Activated B cell treated with CpG ODN at 0.5 μM for 24 hours (primary cell): Measurements from ENCODE around the gene PCDHGB7. TPM values are rescaled to one million over a fixed set of nuclear protein-coding genes. Genes with fewer than 3 reads are reported as not detected.

ENCODE experiments used
- ATAC-seq: fragments of 200-7000 bp; cut with Tn5 transposase; one replicate; pipeline ENCODE4 v1.10.0; 2021; ENCODE audit warnings: low read depth, mild to moderate bottlenecking, moderate library complexity
- CTCF ChIA-PET: fragments of 350-600 bp; sonication (Branson Sonifier 250); formaldehyde crosslinking; loops from one replicate; lab custom pipeline; 2021; ENCODE audit warnings: antibody characterized with exemption; lab: Charles Lee
- POLR2A ChIA-PET: fragments of 350-600 bp; sonication (Branson Sonifier 250); formaldehyde crosslinking; loops from one replicate; lab custom pipeline; 2021; ENCODE audit warnings: antibody characterized with exemption; lab: Charles Lee
- DNase-seq: peaks from one replicate; pipeline ENCODE4 v3.0.0; 2022
- H3K27ac Mint-ChIP-seq: one replicate; pipeline ENCODE4 v1.8.0; 2020; ENCODE audit warnings: mixed read lengths
- H3K27me3 Mint-ChIP-seq: one replicate; pipeline ENCODE4 v1.8.0; 2021; ENCODE audit warnings: mixed read lengths
- H3K36me3 Mint-ChIP-seq: one replicate; pipeline ENCODE4 v1.8.0; 2021; ENCODE audit warnings: low read depth, mixed read lengths
- H3K4me1 Mint-ChIP-seq: one replicate; pipeline ENCODE4 v1.8.0; 2021; ENCODE audit warnings: mixed read lengths
- H3K4me3 Mint-ChIP-seq: one replicate; pipeline ENCODE4 v1.8.0; 2020; ENCODE audit warnings: mild to moderate bottlenecking, mixed read lengths
- H3K9me3 Mint-ChIP-seq: one replicate; pipeline ENCODE4 v1.8.0; 2020; ENCODE audit warnings: mixed read lengths
- intact Hi-C: fragments of 100-400 bp; cut with micrococcal nuclease; formaldehyde crosslinking; loops from one replicate; pipeline ENCODE4 v1.15.1; 2024
- total RNA-seq: library from RNA; stranded (reverse); gene quantifications from 2 replicates; pipeline ENCODE4 v1.2.3, GENCODE V29; 2022
- TF ChIP-seq, protein P1 (sequence below): fragments of 200-600 bp; IDR thresholded peaks from one replicate; pipeline ENCODE4 v1.8.0; 2022; ENCODE audit warnings: antibody characterized with exemption, mild to moderate bottlenecking

The PCDHGB7 gene
- total RNA-seq, 1 donor from 2014 or later: 1.2 TPM

DNA sequence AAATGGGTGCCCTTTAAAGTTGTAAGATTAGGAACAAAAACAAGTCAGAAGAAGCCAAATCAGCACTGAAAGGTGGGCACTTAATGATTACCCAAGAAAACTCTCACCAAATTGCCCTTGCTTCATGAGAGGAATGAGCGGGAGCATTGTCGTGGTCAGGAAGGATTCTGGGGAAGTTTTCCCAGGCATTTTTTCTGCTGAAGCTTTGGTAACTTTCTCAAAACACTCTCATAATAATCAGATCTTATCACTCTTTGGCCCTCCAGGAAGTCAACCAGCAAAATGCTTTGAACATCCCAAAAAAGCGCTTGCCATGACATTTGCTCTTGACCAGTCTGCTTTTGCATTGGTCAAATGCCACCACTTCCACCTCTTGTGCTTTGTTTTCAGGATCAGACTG lies 47.9 kb downstream of the PCDHGB7 start:
- TF ChIP-seq, protein P1, sequence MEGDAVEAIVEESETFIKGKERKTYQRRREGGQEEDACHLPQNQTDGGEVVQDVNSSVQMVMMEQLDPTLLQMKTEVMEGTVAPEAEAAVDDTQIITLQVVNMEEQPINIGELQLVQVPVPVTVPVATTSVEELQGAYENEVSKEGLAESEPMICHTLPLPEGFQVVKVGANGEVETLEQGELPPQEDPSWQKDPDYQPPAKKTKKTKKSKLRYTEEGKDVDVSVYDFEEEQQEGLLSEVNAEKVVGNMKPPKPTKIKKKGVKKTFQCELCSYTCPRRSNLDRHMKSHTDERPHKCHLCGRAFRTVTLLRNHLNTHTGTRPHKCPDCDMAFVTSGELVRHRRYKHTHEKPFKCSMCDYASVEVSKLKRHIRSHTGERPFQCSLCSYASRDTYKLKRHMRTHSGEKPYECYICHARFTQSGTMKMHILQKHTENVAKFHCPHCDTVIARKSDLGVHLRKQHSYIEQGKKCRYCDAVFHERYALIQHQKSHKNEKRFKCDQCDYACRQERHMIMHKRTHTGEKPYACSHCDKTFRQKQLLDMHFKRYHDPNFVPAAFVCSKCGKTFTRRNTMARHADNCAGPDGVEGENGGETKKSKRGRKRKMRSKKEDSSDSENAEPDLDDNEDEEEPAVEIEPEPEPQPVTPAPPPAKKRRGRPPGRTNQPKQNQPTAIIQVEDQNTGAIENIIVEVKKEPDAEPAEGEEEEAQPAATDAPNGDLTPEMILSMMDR: no peak
- POLR2A ChIA-PET: no interaction called here
- no peak overlapping the region for H3K27ac Mint-ChIP-seq
- no peaks in the 10 kb centered on the region for H3K4me1 Mint-ChIP-seq
- H3K9me3 Mint-ChIP-seq: peaks cover 2% of the 10 kb centered on the region
- ATAC-seq (no peak), DNase-seq (no peak)
- no peaks in the 10 kb centered on the region for H3K36me3 Mint-ChIP-seq
- H3K27me3 Mint-ChIP-seq: peaks cover 3% of the 10 kb centered on the region
- H3K4me3 Mint-ChIP-seq: no peak overlapping the region
- CTCF ChIA-PET: interaction anchor here (0.9 to 1.1 kb wide), 2 partner anchors 10 to 13 kb away, joined by 4 read pairs; partner anchors contain the start of gene PCDHGC3
- intact Hi-C loops: no loop called here

Other genes with a start within 250 kb of the PCDHGB7 start
- gene PCDHB7, start 245.0 kb upstream of the PCDHGB7 start, total RNA-seq: not detected in 2 replicates
- gene PCDHB8, start 239.9 kb upstream of the PCDHGB7 start, total RNA-seq: not detected in 2 replicates
- not detected in 2 replicates for gene PCDHB16, start 235.3 kb upstream of the PCDHGB7 start, total RNA-seq
- gene PCDHB9, start 230.5 kb upstream of the PCDHGB7 start, total RNA-seq: 0.27 and 0.29 TPM in 2 replicates
- gene PCDHB10, start 225.3 kb upstream of the PCDHGB7 start, total RNA-seq: 0.07 TPM in 1 of 2 replicates, not detected in the other
- gene PCDHB11, start 218.1 kb upstream of the PCDHGB7 start, total RNA-seq: not detected in 2 replicates
- not detected in 2 replicates for gene PCDHB12, start 209.0 kb upstream of the PCDHGB7 start, total RNA-seq
- 0.07 and 0.09 TPM in 2 replicates for gene PCDHB13, start 203.8 kb upstream of the PCDHGB7 start, total RNA-seq
- 0.11 TPM in 1 of 2 replicates, not detected in the other for gene PCDHB14, start 194.3 kb upstream of the PCDHGB7 start, total RNA-seq
- not detected in 2 replicates for gene PCDHB15, start 172.3 kb upstream of the PCDHGB7 start, total RNA-seq
- gene SLC25A2, start 113.6 kb upstream of the PCDHGB7 start, total RNA-seq: 2.6 and 3.9 TPM in 2 replicates
- gene TAF7, start 96.9 kb upstream of the PCDHGB7 start, total RNA-seq: 86.7 and 87.3 TPM in 2 replicates
- 0.20 and 0.29 TPM in 2 replicates for gene PCDHGA1, start 87.2 kb upstream of the PCDHGB7 start, total RNA-seq
- 0.09 and 0.15 TPM in 2 replicates for gene PCDHGA2, start 78.9 kb upstream of the PCDHGB7 start, total RNA-seq
- gene PCDHGA3, start 73.8 kb upstream of the PCDHGB7 start, total RNA-seq: 0.20 and 0.51 TPM in 2 replicates
- 0.37 and 0.44 TPM in 2 replicates for gene PCDHGB1, start 67.6 kb upstream of the PCDHGB7 start, total RNA-seq
- gene PCDHGA4, start 62.7 kb upstream of the PCDHGB7 start, total RNA-seq: 0.34 and 0.75 TPM in 2 replicates
- 2.2 and 2.6 TPM in 2 replicates for gene PCDHGB2, start 57.7 kb upstream of the PCDHGB7 start, total RNA-seq
- 1.1 and 1.2 TPM in 2 replicates for gene PCDHGA5, start 53.5 kb upstream of the PCDHGB7 start, total RNA-seq
- 2.0 and 2.6 TPM in 2 replicates for gene PCDHGB3, start 47.4 kb upstream of the PCDHGB7 start, total RNA-seq
- gene PCDHGA6, start 43.8 kb upstream of the PCDHGB7 start, total RNA-seq: 1.8 and 2.3 TPM in 2 replicates
- 1.3 and 1.6 TPM in 2 replicates for gene PCDHGA7, start 34.9 kb upstream of the PCDHGB7 start, total RNA-seq
- gene PCDHGB4, start 30.0 kb upstream of the PCDHGB7 start, total RNA-seq: 0.91 and 1.2 TPM in 2 replicates
- 0.54 and 0.69 TPM in 2 replicates for gene PCDHGA8, start 25.0 kb upstream of the PCDHGB7 start, total RNA-seq
- gene PCDHGB5, start 19.7 kb upstream of the PCDHGB7 start, total RNA-seq: 1.8 and 2.7 TPM in 2 replicates
- 1.1 and 1.3 TPM in 2 replicates for gene PCDHGA9, start 14.9 kb upstream of the PCDHGB7 start, total RNA-seq
- 1.2 and 1.6 TPM in 2 replicates for gene PCDHGB6, start 9.7 kb upstream of the PCDHGB7 start, total RNA-seq
- 1.2 and 1.3 TPM in 2 replicates for gene PCDHGA10, start 4.7 kb upstream of the PCDHGB7 start, total RNA-seq
- 0.73 and 1.1 TPM in 2 replicates for gene PCDHGA11, start 3.4 kb downstream of the PCDHGB7 start, total RNA-seq
- 1.3 and 1.6 TPM in 2 replicates for gene PCDHGA12, start 12.8 kb downstream of the PCDHGB7 start, total RNA-seq
- gene PCDHGC3, start 58.3 kb downstream of the PCDHGB7 start, total RNA-seq: 2.6 and 3.3 TPM in 2 replicates
- gene PCDHGC4, start 67.4 kb downstream of the PCDHGB7 start, total RNA-seq: 0.69 TPM in 2 replicates
- gene PCDHGC5, start 71.4 kb downstream of the PCDHGB7 start, total RNA-seq: 0.24 and 0.38 TPM in 2 replicates
- 136 and 138 TPM in 2 replicates for gene DIAPH1, start 201.3 kb downstream of the PCDHGB7 start, total RNA-seq
- gene HDAC3, start 219.2 kb downstream of the PCDHGB7 start, total RNA-seq: 101 and 102 TPM in 2 replicates
- gene RELL2, start 219.3 kb downstream of the PCDHGB7 start, total RNA-seq: 16.8 and 18.9 TPM in 2 replicates
- gene FCHSD1, start 233.7 kb downstream of the PCDHGB7 start, total RNA-seq: 63.2 and 79.5 TPM in 2 replicates